ENCODE measurements around the gene STK32C.

The STK32C gene

GRCh38 chr10:132243141-132243540 is 64.6 kb downstream of the STK32C start:
- DNase-seq, result no peak

GRCh38 chr10:132242103-132242840 is 65.5 kb downstream of the STK32C start:
- DNase-seq, result no peak

- DNase-seq, result no peak
Measured at GRCh38 chr10:132241496-132241895, 66.3 kb downstream of the STK32C start.

- DNase-seq, result no peak
Measured at GRCh38 chr10:132241086-132241485, 66.7 kb downstream of the STK32C start.

- DNase-seq, result no peak
Measured at GRCh38 chr10:132240581-132240980, 67.2 kb downstream of the STK32C start.

GRCh38 chr10:132240156-132240555 is 67.6 kb downstream of the STK32C start:
- DNase-seq, result no peak

- no peak for DNase-seq
Measured at GRCh38 chr10:132239126-132240031, 68.4 kb downstream of the STK32C start.

GRCh38 chr10:132238371-132239125 is 69.2 kb downstream of the STK32C start:
- no peak for DNase-seq

- DNase-seq, result no peak
Measured at GRCh38 chr10:132237871-132238270, 69.9 kb downstream of the STK32C start.

- DNase-seq, result no peak
Measured at GRCh38 chr10:132237396-132237795, 70.4 kb downstream of the STK32C start.

- DNase-seq, result no peak
Measured at GRCh38 chr10:132236881-132237280, 70.9 kb downstream of the STK32C start.

- DNase-seq, result no peak
Measured at GRCh38 chr10:132236161-132236560, 71.6 kb downstream of the STK32C start.

- DNase-seq, result no peak
Measured at GRCh38 chr10:132234860-132235259, 72.9 kb downstream of the STK32C start.

GRCh38 chr10:132233501-132234085 is 74.2 kb downstream of the STK32C start:
- DNase-seq, result no peak

GRCh38 chr10:132232981-132233380 is 74.8 kb downstream of the STK32C start:
- no peak for DNase-seq

GRCh38 chr10:132232023-132232951 is 75.5 kb downstream of the STK32C start:
- DNase-seq, result no peak

GRCh38 chr10:132231656-132232022 is 76.1 kb downstream of the STK32C start:
- DNase-seq, result no peak

GRCh38 chr10:132230557-132231210 is 77.1 kb downstream of the STK32C start:
- no peak for DNase-seq

GRCh38 chr10:132229834-132230556 is 77.8 kb downstream of the STK32C start:
- peak; percentile 59 for DNase-seq

GRCh38 chr10:132229096-132229495 is 78.7 kb downstream of the STK32C start:
- no peak for DNase-seq

GRCh38 chr10:132228616-132229015 is 79.1 kb downstream of the STK32C start:
- no peak for DNase-seq
